ENCODE measurements around the gene SLC30A5. TPM values are rescaled to one million over a fixed set of nuclear protein-coding genes. Genes with fewer than 3 reads are reported as not detected.
A peak's percentile ranks its signal among the peaks of the same experiment; 100 is the strongest.

Gene SLC30A5
- total and polyA plus RNA-seq, 10 of the 15 experiments (the other 5 are each of a cell fraction or from before 2014, with no cell fraction given): 14.7 to 67.9 (median 38.4) TPM

DNA sequence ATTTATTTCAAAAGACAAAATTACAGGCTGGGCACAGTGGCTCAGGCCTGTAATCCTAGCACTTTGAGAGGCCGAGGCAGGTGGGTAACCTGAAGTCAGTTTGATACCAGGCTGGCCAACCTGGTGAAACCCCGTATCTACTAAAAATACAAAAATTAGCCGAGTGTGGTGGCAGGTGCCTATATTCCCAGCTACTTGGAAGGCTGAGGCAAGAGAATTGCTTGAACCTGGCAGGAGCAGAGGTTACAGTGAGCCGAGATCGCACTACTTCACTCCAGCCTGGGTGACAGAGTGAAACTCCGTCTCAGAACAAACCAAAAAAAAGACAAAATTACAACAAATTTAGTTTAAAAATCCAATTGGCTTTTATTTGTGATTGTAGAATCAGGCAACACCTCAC is 14.3 kb upstream of the SLC30A5 start (continued):
- TF ChIP-seq, protein P1, sequence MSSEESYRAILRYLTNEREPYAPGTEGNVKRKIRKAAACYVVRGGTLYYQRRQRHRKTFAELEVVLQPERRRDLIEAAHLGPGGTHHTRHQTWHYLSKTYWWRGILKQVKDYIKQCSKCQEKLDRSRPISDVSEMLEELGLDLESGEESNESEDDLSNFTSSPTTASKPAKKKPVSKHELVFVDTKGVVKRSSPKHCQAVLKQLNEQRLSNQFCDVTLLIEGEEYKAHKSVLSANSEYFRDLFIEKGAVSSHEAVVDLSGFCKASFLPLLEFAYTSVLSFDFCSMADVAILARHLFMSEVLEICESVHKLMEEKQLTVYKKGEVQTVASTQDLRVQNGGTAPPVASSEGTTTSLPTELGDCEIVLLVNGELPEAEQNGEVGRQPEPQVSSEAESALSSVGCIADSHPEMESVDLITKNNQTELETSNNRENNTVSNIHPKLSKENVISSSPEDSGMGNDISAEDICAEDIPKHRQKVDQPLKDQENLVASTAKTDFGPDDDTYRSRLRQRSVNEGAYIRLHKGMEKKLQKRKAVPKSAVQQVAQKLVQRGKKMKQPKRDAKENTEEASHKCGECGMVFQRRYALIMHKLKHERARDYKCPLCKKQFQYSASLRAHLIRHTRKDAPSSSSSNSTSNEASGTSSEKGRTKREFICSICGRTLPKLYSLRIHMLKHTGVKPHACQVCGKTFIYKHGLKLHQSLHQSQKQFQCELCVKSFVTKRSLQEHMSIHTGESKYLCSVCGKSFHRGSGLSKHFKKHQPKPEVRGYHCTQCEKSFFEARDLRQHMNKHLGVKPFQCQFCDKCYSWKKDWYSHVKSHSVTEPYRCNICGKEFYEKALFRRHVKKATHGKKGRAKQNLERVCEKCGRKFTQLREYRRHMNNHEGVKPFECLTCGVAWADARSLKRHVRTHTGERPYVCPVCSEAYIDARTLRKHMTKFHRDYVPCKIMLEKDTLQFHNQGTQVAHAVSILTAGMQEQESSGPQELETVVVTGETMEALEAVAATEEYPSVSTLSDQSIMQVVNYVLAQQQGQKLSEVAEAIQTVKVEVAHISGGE (CRISPR knock-in tag; IDR thresholded peaks at IDR 0.05): no peak
- TF ChIP-seq BCL11A (IDR thresholded peaks at IDR 0.05; ENCODE audit: low read depth, low read length): no peak
- no peak for TF ChIP-seq CBFB (IDR thresholded peaks at IDR 0.05; ENCODE audit: low read depth)
- TF ChIP-seq, protein P2, sequence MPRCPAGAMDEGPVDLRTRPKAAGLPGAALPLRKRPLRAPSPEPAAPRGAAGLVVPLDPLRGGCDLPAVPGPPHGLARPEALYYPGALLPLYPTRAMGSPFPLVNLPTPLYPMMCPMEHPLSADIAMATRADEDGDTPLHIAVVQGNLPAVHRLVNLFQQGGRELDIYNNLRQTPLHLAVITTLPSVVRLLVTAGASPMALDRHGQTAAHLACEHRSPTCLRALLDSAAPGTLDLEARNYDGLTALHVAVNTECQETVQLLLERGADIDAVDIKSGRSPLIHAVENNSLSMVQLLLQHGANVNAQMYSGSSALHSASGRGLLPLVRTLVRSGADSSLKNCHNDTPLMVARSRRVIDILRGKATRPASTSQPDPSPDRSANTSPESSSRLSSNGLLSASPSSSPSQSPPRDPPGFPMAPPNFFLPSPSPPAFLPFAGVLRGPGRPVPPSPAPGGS (IDR thresholded peaks at IDR 0.05; ENCODE audit: borderline replicate concordance, insufficient read depth, low read depth, low read length, poor library complexity, severe bottlenecking): no peak
- no peak for TF ChIP-seq FOXM1 (IDR thresholded peaks at IDR 0.05; ENCODE audit: low read depth, low read length)

DNA sequence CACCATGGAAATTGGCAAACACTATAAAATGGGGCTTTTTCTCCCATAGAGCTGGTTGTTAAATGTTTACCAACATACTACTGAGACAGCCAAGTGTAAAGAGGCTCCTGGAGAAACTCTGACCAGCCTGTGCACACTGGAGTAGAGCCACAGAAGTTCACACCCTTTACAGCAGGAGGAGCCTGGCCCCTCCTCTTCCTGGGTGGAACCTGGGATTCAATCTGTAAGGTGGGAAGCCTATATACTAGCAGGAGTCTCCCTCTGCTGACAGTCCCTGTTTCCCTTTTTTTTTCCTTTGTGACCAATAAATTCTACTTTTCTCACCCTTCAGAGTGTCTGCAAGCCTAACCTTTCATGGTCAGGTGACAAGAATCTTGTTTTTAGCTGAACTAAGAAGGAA is 10.4 kb upstream of the SLC30A5 start:
- FAIRE-seq (no peak), DNase-seq (ENCODE audit: low read depth, low spot score) (no peak), ATAC-seq (peak; percentile 24; the same call in 1 of the 3 replicates)
- H3K9me3 ChIP-seq (replicated peaks; ENCODE audit: control insufficient read depth, insufficient read depth, low read length): no peaks in the 10 kb centered on the region
- SMC1A ChIA-PET (ENCODE audit: uncharacterized antibody, unreplicated experiment): interaction anchor here (2.6 kb wide), 1 partner anchor 10 kb away, joined by 10 read pairs; the partner anchor contains the start of gene SLC30A5
- TF ChIP-seq ZNF24 (IDR thresholded peaks at IDR 0.05): no peak
- TF ChIP-seq EP300 (IDR thresholded peaks at IDR 0.05; ENCODE audit: borderline replicate concordance in 1 of 2, control insufficient read depth in 1 of 2, low read depth in 2 of 2, low read length in 2 of 2): no peak
- no peak for TF ChIP-seq RELB (IDR thresholded peaks at IDR 0.05; ENCODE audit: low read depth)
- no peak for TF ChIP-seq KLF5 (IDR thresholded peaks at IDR 0.05; ENCODE audit: partially characterized antibody)
- no peak for TF ChIP-seq CTCF (IDR thresholded peaks at IDR 0.05 in 2 of 3, conservative IDR thresholded peaks at IDR 0.05 in 1 of 3; ENCODE audit: control insufficient read depth in 2 of 3, extremely low read depth in 1 of 3, insufficient read depth in 1 of 3, low read depth in 3 of 3, low read length in 3 of 3)
- TF ChIP-seq, protein P3, sequence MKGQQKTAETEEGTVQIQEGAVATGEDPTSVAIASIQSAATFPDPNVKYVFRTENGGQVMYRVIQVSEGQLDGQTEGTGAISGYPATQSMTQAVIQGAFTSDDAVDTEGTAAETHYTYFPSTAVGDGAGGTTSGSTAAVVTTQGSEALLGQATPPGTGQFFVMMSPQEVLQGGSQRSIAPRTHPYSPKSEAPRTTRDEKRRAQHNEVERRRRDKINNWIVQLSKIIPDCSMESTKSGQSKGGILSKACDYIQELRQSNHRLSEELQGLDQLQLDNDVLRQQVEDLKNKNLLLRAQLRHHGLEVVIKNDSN (IDR thresholded peaks at IDR 0.05; ENCODE audit: borderline replicate concordance, extremely low read length, insufficient read depth, low read depth, low read length): no peak
- no peak for TF ChIP-seq ASH2L (IDR thresholded peaks at IDR 0.05; ENCODE audit: borderline replicate concordance, low read depth)
- no peaks in the 10 kb centered on the region for H3K36me3 ChIP-seq (ENCODE audit: control insufficient read depth in 2 of 2, insufficient read depth in 2 of 2, low read length in 1 of 2)
- H2AFZ ChIP-seq (ENCODE audit: control insufficient read depth, low read depth, low read length): peak overlapping the region; percentile 5; the same call in 1 of the 2 replicates
- POLR2A ChIA-PET: interaction anchor here (0.5 kb wide), 1 partner anchor 188 kb away, joined by 7 read pairs; no protein-coding TSS in a partner anchor
- CTCF ChIA-PET: interaction anchor here (0.7 to 3.1 kb wide), 4 partner anchors 10 to 59 kb away, joined by 3 to 18 read pairs (median 5); partner anchors contain the start of gene SLC30A5
- H3K79me2 ChIP-seq (ENCODE audit: control insufficient read depth, insufficient read depth, low read length): no peaks in the 10 kb centered on the region
- H4K20me1 ChIP-seq (ENCODE audit: control insufficient read depth, insufficient read depth): no peaks in the 10 kb centered on the region
- no peak overlapping the region for H3K9ac ChIP-seq (ENCODE audit: control insufficient read depth, insufficient read depth, low read length)
- H3K4me1 ChIP-seq (ENCODE audit: control insufficient read depth, insufficient read depth, low read length): peaks cover 8% of the 10 kb centered on the region; the same call in 1 of the 2 replicates
- intact Hi-C loops (cut with micrococcal nuclease; ENCODE audit: unreplicated experiment) (no loop called here), in situ Hi-C loops (cut with MboI) (no loop called here)
- H3K4me2 ChIP-seq (ENCODE audit: control insufficient read depth, insufficient read depth): no peak overlapping the region
- no peak overlapping the region for H3K4me3 ChIP-seq
- BruUV-seq (replicated peaks): no TSS peak
- RAD21 ChIA-PET (ENCODE audit: unreplicated experiment): interaction anchor here (3.3 kb wide), 1 partner anchor 10 kb away, joined by 9 read pairs; the partner anchor contains the start of gene SLC30A5
- H3K27me3 ChIP-seq (replicated peaks in 1 of 2; ENCODE audit: control insufficient read depth in 2 of 2, insufficient read depth in 2 of 2, low read length in 1 of 2): no peaks in the 10 kb centered on the region
- no peak overlapping the region for H3K27ac ChIP-seq (ENCODE audit: control insufficient read depth, insufficient read depth)

Measured in GM12878 (cell line).